Measurements from ENCODE around the gene NAE1.

Gene NAE1

GRCh38 chr16:66859397-66860068, 28.8 kb upstream of the NAE1 start:
- TF ChIP-seq CTCF (IDR thresholded peaks at IDR 0.05): no peak
- Histone ChIP-seq H3K4me1 (no peaks in the 10 kb centered on the region), H3K36me3 (no peaks in the 10 kb centered on the region), H3K27me3 (no peaks in the 10 kb centered on the region), H3K4me3 (no peak overlapping the region), H3K27ac (no peak overlapping the region), H3K9me3 (no peaks in the 10 kb centered on the region)
- DNase-seq: no peak
- intact Hi-C loops (cut with DNase I; ENCODE audit: low total_unique reads): loop anchor here (10.0 kb wide), 2 partner anchors 135 to 435 kb away; partner anchors contain the start of gene BEAN1

- intact Hi-C loops (cut with DNase I; ENCODE audit: low total_unique reads): loop anchor here (10.0 kb wide), 1 partner anchor 434 kb away; the partner anchor contains the start of gene BEAN1
- Histone ChIP-seq H3K9me3 (no peaks in the 10 kb centered on the region), H3K27me3 (no peaks in the 10 kb centered on the region), H3K4me1 (no peaks in the 10 kb centered on the region), H3K4me3 (no peak overlapping the region), H3K36me3 (no peaks in the 10 kb centered on the region), H3K27ac (no peak overlapping the region)
- no peak for TF ChIP-seq CTCF (IDR thresholded peaks at IDR 0.05)
- no peak for DNase-seq
Measured at GRCh38 chr16:66858740-66859396, 28.1 kb upstream of the NAE1 start.

- no peak overlapping the region for H3K27ac ChIP-seq
- no peaks in the 10 kb centered on the region for H3K9me3 ChIP-seq
- H3K36me3 ChIP-seq: no peaks in the 10 kb centered on the region
- H3K4me3 ChIP-seq: no peak overlapping the region
- H3K4me1 ChIP-seq: no peaks in the 10 kb centered on the region
- intact Hi-C loops (cut with DNase I; ENCODE audit: low total_unique reads): loop anchor here (10.0 kb wide), 1 partner anchor 433 kb away; the partner anchor contains the start of gene BEAN1
- no peaks in the 10 kb centered on the region for H3K27me3 ChIP-seq
- no peak for DNase-seq
- TF ChIP-seq CTCF (IDR thresholded peaks at IDR 0.05): no peak
Measured at GRCh38 chr16:66857437-66857836, 26.7 kb upstream of the NAE1 start.

- DNase-seq: no peak
- H3K4me3 ChIP-seq: no peak overlapping the region
- H3K36me3 ChIP-seq: no peaks in the 10 kb centered on the region
- intact Hi-C loops (cut with DNase I; ENCODE audit: low total_unique reads): loop anchor here (10.0 kb wide), 1 partner anchor 432 kb away; the partner anchor contains the start of gene BEAN1
- H3K9me3 ChIP-seq: no peaks in the 10 kb centered on the region
- H3K27ac ChIP-seq: no peak overlapping the region
- no peak for TF ChIP-seq CTCF (IDR thresholded peaks at IDR 0.05)
- H3K4me1 ChIP-seq: no peaks in the 10 kb centered on the region
- H3K27me3 ChIP-seq: no peaks in the 10 kb centered on the region
Measured at GRCh38 chr16:66856801-66857200, 26.0 kb upstream of the NAE1 start.

- Histone ChIP-seq H3K27me3 (peaks cover 0 to 1% of the 10 kb centered on the region in 2 donors), H3K27ac (no peak overlapping the region), H3K9me3 (no peaks in the 10 kb centered on the region), H3K4me1 (no peaks in the 10 kb centered on the region), H3K4me3 (no peak overlapping the region), H3K36me3 (no peaks in the 10 kb centered on the region)
- DNase-seq: no peak
- TF ChIP-seq CTCF (IDR thresholded peaks at IDR 0.05): no peak
- intact Hi-C loops (cut with DNase I; ENCODE audit: low total_unique reads): loop anchor here (10.0 kb wide), 1 partner anchor 431 kb away; the partner anchor contains the start of gene BEAN1
Measured at GRCh38 chr16:66856184-66856730, 25.5 kb upstream of the NAE1 start.
